GM18511 (cell line): ENCODE data around the gene RAP1A.

Source experiments
- ATAC-seq: cut with Tn5 transposase; IDR thresholded peaks from one replicate; pipeline ENCODE4 v1.9.1; 2021; ENCODE audit warnings: mild to moderate bottlenecking, moderate library complexity; ENCODE audit not compliant: unreplicated experiment

Gene RAP1A

DNA sequence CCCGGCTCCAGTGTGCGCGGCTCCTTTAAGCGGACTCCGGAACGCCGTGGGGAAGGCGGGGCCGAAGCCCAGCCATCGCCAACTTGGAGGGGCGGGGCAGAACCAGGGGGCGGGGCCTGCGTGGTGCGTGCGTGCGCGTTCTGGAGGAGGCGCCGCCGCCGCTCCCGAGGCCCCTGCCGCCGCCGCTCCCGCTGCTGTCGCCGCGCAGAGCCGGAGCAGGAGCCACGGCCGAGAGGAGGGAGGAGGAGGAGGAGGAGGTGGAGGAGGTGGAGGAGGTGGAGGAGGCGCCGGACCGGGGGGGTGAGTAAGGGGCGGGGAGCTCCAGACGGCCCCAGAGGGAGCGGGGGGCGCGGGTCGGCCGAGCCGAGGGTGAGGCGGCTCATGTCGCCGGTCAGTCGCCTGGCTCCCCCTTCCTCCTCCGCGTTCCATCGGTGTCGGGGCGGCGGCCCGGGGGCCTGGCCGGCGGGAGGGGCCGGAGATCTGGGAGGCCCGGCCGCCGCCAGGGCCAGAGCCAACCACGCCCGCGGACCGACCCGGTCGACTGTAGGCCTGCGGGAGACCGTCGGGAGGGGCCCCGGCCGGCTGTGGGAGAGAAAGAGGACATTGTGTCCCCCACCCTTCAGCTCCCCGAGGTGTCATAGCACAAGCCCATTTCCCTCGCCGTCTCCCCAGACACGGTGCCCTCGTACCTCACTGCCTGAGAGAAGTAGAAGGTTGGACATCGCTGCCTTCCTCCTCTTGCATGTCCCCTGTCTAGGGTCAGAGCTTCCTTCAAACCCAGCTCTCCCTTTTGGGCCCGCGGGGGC, at the start of gene RAP1A:
RAP1A (plus strand) TSS at position 155 of the 806 bp plus-strand sequence. CDS start 71,572 bp downstream, outside the sequence.
- peak; percentile 62 for ATAC-seq

DNA sequence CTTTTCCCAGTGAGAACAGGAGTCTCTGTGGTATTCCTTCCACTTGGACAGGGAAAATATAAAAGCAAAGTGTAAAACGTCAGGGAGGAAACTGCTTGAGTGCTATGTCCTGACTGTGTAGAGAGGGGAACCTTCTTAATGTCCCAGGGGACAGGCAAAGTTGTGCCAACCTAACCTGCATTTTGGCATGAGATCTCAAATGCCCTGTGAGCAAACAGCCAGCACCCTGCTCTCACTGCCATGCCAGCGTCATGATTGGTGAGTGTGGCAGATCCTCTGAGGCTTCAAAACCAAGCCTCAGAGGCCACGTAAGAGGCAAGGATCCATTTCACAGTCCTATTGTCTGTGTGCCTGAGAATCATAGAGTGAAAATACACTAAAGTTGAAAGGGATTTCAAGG, 49.7 kb upstream of the RAP1A start:
- no peak for ATAC-seq

DNA sequence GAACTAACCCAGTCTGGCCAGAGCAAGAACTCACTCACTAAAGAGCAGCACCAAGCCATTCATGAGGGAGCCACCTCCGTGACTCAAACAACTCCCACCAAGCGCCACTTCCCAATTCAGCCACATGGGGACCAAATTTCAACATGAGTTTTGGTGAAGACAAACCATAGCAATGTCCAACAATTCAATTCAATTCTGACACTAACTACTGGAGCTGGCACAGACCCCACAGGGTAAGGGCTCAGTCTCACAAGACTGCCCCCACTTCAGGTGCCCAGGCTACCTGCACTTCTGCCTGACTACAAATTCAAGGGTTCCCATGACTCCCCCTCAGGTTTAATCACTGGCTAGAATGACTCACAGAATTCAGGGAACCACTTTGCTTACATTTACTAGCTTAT, 48.8 kb upstream of the RAP1A start:
- peak; percentile 58 for ATAC-seq

DNA sequence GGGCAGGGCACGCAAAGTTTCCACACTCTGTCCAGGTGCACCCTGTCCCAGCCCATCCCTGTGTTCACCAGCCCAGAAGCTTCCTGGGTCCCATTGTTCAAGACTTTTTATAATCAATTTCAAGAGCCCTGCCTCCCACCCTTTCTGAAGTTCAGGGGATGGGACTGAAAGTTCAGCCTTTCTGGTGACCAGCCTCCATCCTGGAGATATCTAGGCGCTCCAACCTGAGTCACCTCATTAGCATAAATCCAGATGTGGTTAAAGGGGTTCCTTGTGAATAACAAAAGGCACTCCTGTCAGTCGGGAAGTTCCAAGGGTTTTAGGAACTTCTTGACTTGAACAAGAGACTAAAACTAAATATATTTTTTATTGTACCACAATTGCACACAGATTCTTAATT, 48.4 kb upstream of the RAP1A start:
- ATAC-seq, result no peak

DNA sequence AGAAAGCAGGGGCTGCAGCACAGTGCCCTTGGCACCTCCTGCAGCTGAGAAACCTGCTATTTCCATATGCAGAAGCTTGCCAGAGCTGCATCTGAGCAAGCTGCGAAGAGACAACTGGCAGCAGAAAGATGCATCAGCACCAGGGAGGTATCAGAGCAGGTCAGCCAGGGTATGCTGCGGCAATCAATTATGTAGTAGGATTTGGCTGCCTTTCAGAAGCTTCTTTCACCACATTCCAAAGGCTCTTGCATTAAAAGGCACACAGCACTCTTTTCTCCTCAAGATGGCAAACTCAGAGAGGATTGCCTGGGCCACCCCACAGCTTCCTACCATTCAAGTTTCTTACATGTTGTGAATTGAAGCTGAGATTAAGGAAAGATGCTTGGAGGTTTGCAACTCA, 47.6 kb upstream of the RAP1A start:
- ATAC-seq, result no peak

DNA sequence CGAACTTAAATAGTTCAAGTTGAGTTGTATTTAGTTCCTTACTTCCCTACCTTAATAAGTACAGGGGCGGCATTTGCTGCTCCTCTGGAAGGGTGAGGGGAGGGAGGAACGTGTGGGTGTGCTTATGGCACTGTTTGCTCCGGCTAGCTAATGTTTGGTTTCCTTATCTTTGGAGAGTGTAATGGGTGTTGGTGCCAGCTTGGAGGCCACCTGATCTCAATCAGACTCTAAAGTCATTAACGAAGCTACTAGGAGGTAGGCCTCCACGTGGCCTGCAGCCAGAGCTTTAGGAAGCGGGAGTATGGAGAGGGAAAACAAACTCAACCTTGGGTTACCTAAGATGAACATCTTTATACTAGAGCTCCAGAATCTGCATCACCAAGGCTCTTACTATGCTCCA, 43.0 kb upstream of the RAP1A start:
- ATAC-seq, result no peak

DNA sequence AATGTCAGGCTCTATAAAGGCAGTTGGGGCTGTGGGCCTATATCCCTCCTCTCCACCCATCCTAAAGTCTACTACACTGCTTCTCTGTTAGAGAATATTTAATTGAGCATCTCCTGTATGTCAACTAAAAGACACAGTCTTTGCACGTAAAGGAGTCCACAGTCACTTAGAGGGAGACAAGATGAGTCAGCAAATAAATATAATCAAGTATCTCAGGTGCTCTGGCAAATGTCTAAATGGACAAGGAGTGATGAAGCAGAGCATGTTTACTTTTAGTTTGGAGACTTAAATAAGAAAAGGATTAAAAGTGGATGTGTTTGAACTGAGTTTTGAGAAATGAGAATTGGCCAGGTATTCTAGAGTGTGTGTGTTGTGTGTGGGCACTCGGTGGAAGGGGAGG, 41.8 kb upstream of the RAP1A start:
- no peak for ATAC-seq

DNA sequence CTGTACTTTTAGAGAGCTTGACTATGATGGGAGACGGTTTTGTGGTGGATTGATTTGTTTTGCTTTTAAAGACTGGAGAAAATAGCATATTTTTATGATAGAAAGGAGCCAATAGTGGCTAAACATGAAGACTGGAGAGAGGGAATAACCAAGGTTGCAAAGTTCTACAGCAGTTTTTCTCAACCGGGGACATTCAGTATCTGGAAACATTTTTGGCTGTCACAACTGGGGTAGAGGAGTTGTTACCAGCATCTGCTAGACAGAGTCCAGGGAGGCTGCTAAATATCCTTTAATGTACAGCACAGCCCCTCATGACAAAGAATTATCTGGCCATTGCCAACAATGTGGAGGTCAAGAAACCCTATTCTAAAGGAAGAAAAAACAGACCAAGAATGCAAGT, 38.4 kb upstream of the RAP1A start:
- ATAC-seq, result no peak

DNA sequence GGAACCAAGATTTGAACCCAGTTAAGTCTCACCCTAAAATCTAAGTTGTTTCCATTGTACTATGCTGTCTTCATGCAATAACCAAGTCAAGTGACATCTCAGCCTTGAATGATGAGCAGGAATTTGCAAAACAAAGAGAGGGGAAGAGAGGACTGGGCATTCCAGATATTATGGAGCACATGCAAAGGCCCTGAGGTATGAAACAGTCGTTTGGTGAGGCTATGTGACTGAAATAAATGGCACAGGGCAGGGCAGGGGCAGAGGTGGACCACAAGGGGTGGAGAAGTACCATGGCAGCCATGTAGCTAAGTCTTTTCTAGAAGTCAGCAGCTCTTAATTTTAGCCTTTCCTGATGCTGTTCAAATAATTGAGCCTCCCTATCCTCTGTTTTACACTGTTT, 37.6 kb upstream of the RAP1A start:
- ATAC-seq, result no peak

DNA sequence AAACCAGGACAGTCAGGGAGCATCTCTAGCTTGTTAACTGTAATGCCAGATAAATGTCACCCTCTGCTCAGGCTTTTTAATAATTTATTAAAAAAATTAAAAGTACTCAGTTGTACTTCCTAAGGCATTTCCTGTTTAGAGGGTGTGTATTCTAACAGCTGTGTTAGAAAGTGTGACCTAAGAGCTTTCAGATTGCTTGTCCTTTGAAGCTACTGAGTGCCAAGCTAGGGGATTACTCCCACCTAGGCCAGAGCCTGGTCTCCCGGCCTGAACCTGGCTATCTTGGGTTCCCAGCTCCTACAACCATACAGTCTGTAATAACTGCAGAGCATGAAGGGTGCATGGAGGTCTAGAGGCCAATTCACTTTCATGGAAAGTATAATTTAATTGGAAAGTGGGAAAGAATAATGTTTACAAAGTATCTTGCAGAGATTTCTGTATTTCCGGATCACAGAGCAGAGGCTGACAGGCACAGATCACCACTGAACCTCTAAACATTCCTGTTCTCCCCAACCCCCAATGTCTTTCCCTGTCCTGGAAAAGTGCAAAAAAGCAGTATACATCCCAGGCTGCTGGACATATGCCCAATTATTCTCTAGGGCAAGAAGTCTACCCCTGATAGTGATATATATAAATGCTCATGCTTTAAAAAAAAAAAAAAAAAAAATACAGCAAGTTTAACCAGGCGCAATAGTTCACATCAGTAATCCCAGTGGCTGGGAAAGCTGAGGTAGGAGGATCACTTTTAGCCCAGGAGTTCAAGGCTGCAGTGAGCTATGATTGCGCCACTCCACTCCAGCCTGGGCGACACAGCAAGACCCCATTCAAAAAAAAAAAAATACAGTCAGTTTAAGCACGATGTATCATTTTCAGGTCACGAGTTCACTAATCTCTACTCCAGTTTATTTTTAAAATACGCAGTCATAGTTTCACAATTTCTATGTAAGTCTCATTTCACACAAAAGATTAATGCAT, 36.7 kb upstream of the RAP1A start:
- ATAC-seq, result no peak

DNA sequence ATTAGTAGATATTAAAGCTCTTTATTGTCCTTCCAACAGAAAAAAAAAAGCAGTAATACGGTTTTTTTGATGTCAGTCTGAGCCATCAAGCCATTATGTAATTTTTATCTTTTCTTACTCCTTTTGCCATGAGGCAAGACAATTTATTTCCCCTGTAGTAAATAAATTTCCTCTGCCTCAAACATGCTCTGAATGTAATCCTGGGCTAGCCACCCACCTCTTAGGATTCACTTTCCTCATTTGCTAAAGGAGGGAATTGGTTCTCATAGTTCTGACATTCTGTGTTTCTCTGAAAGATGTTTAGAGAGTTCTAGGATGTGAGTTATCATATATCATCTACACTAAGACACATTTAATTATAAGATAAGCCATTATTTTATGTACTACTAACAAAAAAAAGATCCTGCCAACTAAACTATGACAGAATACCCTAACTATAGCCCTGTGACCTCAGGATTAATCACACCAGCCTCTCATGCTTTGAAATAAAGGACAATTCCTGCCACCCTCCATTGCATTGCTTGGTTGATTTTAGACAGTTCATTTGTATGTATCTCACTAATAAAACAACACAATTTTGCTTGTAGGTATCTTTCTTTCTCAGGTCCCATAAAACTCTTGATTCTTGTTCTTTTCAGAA, 34.0 kb upstream of the RAP1A start:
- ATAC-seq, result no peak

DNA sequence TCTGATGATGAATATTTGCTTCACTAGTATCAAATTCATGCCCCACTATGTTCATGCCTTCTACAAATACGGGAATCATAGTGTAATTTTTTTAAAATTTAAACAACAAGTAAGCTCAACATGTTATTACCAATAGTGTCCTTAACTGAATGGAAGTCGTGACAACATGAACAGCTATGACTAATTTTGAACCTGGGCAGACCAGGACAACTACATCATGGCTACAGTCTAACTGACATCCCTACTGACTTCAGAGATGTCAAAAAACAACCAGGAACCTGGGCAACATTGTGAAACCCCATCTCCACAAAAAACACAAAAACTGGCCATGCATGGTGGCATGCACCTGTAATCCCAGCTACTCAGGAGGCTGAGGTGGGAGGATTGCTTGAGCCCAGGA, 33.5 kb upstream of the RAP1A start:
- no peak for ATAC-seq

DNA sequence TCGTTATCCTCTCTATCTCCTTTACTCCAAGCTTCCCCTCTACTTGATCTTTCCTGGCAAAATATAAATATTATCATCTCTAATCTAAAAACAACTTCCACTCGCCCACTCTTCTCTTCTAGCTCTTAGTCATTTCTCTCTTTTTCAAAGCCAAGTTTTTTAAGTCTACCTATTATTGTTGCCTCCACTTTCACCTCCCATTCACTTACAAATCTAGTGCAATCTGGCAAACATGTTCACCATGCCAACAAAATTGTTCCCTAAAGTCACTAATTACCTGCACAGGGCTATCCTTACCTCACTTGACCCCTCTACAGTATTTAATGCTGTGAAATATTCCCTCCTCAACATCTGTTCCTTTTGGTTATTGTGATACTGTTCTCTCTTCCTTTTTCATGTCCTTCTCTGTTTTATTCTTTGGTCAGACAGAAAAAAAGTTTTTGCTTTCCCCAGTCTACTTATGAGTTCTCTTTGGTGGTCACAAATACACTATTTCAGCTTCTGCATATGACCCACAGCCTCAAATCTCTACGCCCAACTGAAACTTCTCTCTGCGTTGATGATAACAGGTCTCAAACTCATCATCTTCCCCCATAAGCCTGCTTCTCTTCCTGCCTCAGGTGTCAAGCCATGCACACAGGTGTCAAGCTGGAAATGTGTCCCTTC, 31.9 kb upstream of the RAP1A start:
- no peak for ATAC-seq

DNA sequence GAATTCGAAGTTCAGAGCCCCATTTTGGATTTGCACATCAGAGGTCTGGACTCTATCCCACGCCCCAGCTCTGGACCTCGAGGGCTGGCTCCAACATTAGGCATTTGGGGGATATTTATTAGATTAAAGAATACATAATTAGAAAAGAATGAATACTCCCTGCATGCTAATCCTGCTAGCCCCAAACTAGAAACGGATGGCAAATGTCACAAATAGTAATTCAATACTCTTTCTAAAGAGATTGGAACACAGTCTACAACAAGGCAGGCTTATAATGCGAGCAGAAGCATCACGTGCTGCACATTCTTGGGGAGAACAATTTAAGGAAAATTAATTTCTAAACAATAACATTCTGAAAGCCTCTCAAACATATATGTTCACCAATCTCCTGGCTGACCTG, 27.7 kb upstream of the RAP1A start:
- no peak for ATAC-seq

DNA sequence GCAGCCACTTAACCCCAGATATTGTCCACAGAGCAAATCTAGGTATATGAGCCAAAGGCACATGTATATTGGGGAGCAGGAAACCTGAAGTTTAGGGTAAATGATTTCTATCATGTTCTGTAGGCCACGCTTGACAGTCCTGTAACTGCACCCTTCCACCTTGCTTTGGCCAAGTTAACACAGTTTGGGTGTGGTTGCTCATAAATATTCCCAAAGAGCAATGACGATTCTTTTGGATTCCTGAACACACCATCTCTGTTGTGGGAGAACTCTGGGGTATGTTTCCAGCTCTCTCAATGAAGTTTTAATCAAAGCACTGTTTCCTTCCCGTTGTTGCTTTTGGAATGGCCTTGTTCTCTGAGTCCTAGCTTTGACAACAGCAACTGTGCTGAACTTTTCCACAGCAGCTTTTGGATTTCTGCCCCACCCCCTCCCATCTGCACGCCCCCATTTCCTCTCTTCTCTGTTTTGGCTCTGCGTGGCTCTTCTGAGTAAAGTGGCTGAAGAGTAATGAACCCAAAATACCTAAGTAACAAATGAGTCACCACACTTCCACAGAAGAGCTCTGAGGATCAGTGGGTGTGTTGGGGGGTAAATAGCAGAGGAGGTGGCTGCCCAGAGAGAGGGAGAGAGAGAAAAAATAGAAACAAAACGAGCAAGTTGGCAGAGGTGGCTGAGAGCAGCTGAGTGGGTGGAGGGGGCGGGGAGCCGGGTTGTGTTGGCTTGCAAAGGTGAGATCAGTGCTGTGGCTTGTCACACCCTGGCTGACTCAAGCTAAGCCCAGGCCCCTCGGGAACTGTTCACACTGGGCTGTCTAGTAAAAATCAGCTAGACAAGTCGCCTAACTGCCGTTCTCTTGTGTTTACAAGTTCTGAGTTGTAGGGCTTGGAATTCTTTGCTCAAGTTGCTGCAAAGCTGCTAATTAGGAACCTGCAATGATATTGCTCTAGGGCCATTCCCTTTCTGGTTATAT, 26.9 kb upstream of the RAP1A start:
- ATAC-seq, result peak; percentile 89

DNA sequence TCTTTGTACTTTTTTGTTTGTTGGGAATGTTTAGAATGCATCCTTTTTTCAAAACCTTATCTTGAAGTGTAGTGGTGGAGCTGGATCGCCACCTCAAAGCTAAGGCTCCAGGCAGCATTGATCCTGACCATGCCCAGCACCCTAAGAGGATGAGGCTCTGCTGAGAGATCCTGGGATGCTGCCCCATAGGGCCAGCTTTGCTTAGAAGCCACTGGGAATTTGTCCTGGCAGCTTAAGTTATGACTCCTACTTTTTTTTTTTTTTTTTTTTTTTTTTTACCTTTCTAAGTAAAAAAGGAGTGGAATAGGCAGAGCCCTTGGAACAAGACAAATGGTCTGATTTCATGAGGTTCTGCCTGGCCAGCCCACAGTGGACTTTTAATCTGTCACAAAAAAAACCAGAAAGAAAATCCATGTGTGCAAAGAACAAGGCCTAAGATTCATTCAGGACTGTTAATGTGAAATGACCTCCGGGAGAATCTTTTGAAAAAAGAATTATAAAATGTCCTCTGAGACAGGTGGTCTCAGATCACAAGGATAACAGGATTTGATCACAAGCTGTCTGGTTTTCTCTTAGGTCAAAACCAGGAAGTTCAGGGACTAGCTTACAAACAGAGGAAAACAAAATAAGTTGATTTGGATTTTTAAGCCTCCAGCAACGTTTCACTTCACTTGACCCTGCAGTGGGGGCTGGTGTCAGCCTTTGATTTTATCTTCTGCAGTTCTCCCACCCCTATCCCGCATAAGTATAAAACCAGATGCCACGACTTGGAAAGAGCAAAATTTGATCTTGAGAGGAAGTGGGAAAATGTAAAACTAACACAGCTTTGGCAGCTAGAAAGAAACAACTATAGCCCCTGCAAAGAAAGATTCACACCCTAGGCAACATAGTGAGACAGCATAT, 25.9 kb upstream of the RAP1A start:
- no peak for ATAC-seq

DNA sequence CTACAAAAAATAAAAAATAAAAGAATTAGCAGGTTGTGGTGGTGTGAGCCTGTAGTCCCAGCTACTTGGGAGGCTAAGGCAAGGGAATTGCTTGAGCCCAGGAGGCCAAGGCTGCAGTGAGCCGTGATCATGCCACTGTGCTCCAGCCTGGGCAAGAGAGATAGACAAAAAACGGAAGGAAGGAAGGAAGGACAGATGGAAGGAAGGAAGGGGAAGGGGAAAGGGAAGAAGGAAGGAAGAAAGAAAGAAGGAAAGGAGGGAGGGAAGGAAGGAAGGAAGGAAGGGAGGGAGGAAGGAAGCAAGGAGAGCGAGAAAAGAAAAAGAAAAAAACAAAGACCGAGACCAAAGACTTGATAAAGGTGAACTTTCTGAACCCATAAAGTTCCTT, 25.3 kb upstream of the RAP1A start:
- ATAC-seq, result no peak

DNA sequence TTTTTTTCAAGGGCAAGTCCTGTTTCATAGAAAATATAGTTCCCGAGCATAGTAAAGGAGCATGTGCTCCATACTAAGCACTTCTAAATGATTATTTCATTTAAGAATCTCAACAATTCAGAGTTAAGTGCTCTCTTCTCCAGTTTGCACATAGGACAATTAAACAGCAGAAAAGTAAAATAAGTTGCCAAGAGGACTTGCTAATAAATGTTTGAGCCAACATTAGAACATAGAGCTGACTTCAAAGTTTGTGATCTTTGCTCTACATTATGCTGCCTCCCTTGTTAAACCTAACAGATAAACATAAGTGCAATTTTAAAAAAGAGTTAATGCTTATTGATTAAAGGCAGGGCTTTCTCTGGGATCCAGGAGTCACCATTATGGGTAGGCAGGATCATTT, 23.8 kb upstream of the RAP1A start:
- ATAC-seq, result no peak

DNA sequence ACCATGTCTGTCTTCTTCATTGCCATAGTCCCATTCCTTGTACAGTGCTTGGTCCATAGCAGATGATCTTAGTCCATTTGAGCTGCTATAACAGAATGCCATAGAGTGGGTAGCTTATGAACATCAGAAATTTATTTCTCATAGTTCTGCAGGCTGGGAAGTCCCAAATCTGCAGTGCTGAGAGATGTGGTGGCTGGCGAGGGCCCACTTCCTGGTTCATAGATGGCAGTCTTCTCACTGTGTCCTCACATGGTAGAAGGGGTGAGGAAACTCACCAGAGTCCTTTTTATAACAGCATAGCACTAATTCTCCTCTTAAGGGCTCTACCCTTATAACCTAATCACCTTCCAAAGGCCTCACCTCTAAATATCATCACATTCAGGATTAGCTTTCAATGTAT, 23.1 kb upstream of the RAP1A start:
- ATAC-seq, result no peak
